Ectodermal cell (in vitro differentiated cells): ENCODE data around the gene COL24A1.

Experiments
- H3K27ac ChIP-seq: 2 replicates; pipeline ENCODE4 v1.7.0; 2013; ENCODE audit warnings: mild to moderate bottlenecking, low read depth, low read length; ENCODE audit not compliant: insufficient read depth, poor library complexity, severe bottlenecking
- H3K27me3 ChIP-seq: 2 replicates; pipeline ENCODE4 v1.7.0; 2013; ENCODE audit warnings: mild to moderate bottlenecking, low read length; ENCODE audit not compliant: insufficient read depth, control insufficient read depth, poor library complexity, severe bottlenecking
- H3K36me3 ChIP-seq: one replicate; pipeline ENCODE4 v1.7.0; 2013; ENCODE audit warnings: low read length; ENCODE audit not compliant: control insufficient read depth, insufficient read depth
- H3K4me1 ChIP-seq: one replicate; pipeline ENCODE4 v1.7.0; 2013; ENCODE audit warnings: low read length; ENCODE audit not compliant: control insufficient read depth, insufficient read depth
- H3K4me3 ChIP-seq: 2 replicates; pipeline ENCODE4 v1.7.0; 2013; ENCODE audit warnings: low read depth, low read length, control low read depth; ENCODE audit not compliant: insufficient read depth
- H3K9me3 ChIP-seq: 2 replicates; pipeline ENCODE4 v1.7.0; 2013; ENCODE audit warnings: mild to moderate bottlenecking, low read length, moderate library complexity; ENCODE audit not compliant: control insufficient read depth
- WGBS, 2 experiments: methylation state at CpG; one replicate each; pipeline ENCODE4 v1.1.7; 2013; ENCODE audit warnings: missing lambda C conversion rate in 2 of 2; 5-methylcytosine and 5-hydroxymethylcytosine counted together

Gene COL24A1

DNA sequence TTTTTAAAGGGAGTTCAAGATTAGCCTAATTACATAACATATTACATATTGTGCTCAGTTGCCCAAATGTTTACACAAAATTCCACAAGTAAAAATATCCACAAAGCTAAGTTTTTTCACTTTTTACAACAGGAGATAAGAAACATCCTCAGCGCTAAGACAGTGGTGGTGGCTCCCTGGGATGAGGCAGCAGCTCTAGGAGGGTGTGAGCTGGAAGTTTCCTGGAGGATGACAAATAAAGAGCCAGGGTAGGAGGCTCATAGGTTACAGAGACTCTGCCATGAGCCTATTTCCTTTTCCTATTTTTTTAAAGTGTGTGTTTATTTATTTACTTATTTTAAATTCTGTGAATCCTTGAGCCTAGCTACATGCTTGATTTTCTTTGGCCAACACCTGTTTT lies 91.7 kb downstream of the COL24A1 start:
- Histone ChIP-seq H3K9me3 (no peaks in the 10 kb centered on the region), H3K27me3 (no peaks in the 10 kb centered on the region), H3K36me3 (no peaks in the 10 kb centered on the region), H3K27ac (no peak overlapping the region), H3K4me1 (no peaks in the 10 kb centered on the region), H3K4me3 (no peak overlapping the region)
- 33 to 47% methylated on average over 1 of the region's 1 CpG for WGBS, 2 experiments

DNA sequence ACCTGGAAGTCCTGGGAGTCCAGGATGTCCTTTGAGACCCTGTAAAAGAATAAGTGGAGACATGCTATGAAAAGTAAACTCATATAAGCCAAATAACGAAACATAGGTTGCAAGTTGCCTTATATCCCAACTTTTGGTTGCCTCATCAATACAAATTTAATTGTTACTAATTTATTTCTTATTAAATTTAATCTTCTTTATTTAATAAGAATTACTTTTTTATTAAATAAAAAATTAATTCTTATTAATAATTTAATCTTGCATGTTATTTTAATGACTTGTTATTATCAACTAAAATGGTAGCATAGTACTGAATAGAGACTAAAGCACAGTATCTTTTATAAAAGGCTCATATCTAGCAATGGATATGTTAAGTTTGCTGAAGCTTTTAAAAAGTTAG lies 92.9 kb downstream of the COL24A1 start:
- Histone ChIP-seq H3K4me3 (no peak overlapping the region), H3K27ac (no peak overlapping the region), H3K4me1 (no peaks in the 10 kb centered on the region), H3K27me3 (no peaks in the 10 kb centered on the region), H3K9me3 (no peaks in the 10 kb centered on the region), H3K36me3 (no peaks in the 10 kb centered on the region)
- no CpG with 5 or more reads among the region's 1 CpG for WGBS, 2 experiments

DNA sequence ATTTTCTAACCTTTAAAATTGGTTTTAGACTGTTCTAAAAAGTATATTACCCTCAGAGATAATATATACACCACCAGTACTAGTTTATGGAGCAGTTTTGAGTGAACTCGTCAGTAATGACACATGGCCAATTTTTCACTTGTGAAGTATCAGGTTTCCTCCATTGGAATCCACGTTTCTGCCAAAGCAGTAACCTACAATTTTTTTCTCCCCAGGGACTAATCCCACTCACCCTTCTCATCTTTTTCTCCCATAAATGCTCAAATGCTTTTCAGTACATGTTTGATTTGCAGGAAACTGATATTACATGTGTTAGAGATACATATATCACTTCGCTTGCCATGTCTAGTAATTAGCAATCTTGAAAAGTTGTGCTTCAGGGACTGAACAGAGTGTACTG lies 94.1 kb downstream of the COL24A1 start:
- no peaks in the 10 kb centered on the region for H3K4me1 ChIP-seq
- no peaks in the 10 kb centered on the region for H3K9me3 ChIP-seq
- H3K27me3 ChIP-seq: no peaks in the 10 kb centered on the region
- WGBS, 2 experiments: 83 to 87% methylated on average over 3 of the region's 3 CpGs
- no peaks in the 10 kb centered on the region for H3K36me3 ChIP-seq
- H3K27ac ChIP-seq: no peak overlapping the region
- H3K4me3 ChIP-seq: no peak overlapping the region

DNA sequence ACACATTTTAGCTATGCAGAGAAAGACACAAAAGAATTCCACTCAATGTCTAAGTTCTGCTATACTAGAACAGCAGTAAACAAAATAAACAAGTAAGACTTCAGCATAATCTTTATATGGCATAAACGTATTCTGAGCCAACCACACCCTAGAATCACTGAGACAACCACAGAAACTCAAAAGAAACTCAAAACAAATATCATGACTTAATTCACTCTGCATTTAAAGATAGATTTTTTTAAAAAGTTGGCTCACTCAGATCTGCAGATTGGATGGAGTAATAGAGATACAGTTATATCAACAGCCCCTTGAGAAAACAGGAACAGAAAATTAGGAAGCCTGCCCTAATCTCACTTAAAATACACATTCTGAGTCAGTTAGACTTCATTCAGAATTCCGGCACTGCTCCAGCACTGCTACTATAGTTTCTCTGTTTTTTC lies 95.0 kb downstream of the COL24A1 start:
- 86 to 89% methylated on average over 1 to 2 of the region's 2 CpGs for WGBS, 2 experiments
- H3K27ac ChIP-seq: no peak overlapping the region

DNA sequence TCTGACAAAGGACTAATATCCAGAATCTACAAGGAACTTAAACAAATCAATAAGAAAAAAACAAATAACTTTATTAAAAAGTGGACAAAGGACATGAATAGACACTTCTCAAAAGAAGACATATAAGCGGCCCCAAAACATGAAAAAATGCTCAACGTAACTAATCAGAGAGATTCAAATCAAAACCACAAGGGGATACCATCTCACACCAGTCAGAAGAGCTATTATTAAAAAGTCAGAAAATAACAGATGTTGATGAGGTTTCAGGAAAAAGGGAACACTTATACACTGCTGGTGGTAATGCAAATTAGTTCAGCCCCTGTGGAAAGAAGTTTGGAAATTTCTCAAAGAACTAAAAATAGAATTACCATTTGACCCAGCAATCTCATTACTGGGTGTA lies 102.2 kb downstream of the COL24A1 start:
- 87 to 95% methylated on average over 2 of the region's 2 CpGs for WGBS, 2 experiments
- H3K4me1 ChIP-seq: no peaks in the 10 kb centered on the region
- no peaks in the 10 kb centered on the region for H3K9me3 ChIP-seq
- H3K4me3 ChIP-seq: no peak overlapping the region
- H3K27me3 ChIP-seq: no peaks in the 10 kb centered on the region
- H3K27ac ChIP-seq: no peak overlapping the region
- no peaks in the 10 kb centered on the region for H3K36me3 ChIP-seq

More for the DNA sequence above, 95.0 kb downstream of the COL24A1 start:
- Histone ChIP-seq H3K27me3 (no peaks in the 10 kb centered on the region), H3K4me1 (no peaks in the 10 kb centered on the region), H3K36me3 (no peaks in the 10 kb centered on the region), H3K4me3 (no peak overlapping the region), H3K9me3 (no peaks in the 10 kb centered on the region)

DNA sequence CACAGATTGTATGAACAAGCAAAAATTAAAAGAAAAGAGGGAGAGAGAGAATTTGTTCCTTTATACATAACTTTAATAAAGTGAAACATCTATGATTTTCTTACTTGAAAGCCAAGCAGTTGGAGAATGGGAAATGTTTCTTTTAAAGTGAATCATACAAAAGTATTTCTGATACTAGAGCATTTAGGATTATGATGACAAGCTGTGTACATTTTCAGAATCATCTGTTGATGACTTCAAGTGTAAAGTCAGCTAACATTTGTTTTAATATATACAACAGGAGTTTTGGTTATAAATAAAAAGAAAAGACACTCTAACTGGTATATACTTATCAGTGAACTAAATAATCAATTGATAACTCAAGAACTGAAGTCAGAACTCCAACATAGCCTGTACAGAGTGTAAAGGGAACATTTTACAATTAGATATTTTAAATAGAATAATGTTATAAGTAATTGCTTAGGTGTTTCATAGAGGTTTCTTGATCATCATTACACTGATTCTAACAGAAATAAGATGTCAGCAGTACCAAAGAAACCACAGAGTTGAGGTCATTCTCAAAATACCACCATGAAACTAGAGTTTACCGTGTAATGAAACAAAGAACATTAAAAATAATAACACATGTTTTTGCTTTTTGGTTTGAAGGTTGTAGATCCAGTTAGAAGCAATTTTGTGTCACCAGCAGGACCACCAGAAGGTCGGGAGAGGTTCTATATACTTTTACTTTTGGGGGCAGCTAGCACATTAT lies 103.4 kb downstream of the COL24A1 start:
- Histone ChIP-seq H3K9me3 (no peaks in the 10 kb centered on the region), H3K27ac (no peak overlapping the region), H3K36me3 (no peaks in the 10 kb centered on the region), H3K27me3 (no peaks in the 10 kb centered on the region), H3K4me1 (no peaks in the 10 kb centered on the region), H3K4me3 (no peak overlapping the region)
- 100% methylated on average over 2 of the region's 2 CpGs; no CpG with 5 or more reads in 1 of the 2 experiments for WGBS, 2 experiments

DNA sequence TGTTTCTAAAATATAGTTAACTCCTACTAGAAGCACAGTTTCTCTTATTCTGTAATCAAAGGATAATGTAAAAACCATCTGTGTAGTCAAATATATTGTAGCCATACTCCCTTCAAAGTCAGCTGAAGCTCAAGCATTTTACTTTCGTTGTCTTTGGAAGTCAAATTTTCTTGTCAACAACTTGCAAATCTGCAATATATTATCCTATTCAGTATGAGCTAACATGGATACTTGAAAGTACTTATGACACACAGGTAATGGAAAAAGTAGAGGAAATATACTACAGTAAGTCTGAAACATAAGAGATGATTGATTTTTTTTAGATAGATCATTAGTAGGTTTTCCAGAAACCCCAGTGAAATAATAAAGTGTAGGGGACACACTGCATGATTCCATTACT lies 121.5 kb downstream of the COL24A1 start:
- Histone ChIP-seq H3K27me3 (no peaks in the 10 kb centered on the region), H3K36me3 (no peaks in the 10 kb centered on the region), H3K9me3 (no peaks in the 10 kb centered on the region), H3K4me1 (no peaks in the 10 kb centered on the region), H3K27ac (no peak overlapping the region), H3K4me3 (no peak overlapping the region)
- WGBS, 2 experiments: 83 to 100% methylated on average over 1 of the region's 1 CpG

DNA sequence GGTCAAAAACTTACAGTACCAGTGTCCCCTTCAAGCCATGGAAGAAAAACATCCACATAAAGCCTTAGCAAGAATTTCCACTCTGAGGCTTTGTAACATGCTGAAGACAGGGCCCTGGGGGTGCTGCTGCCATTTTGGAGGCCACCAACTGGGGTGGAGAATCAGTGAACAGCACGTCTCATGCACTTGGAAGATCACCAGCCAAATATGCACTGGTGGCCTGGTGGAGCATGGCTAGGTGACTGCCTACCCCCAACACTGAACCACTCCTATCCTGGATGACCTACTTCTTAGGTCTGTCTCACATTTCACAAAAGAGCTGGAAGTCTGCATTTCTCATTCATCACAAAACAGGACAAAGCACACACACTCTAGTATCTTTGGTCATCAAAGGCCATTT lies 126.4 kb downstream of the COL24A1 start:
- Histone ChIP-seq H3K36me3 (no peaks in the 10 kb centered on the region), H3K27ac (no peak overlapping the region), H3K27me3 (no peaks in the 10 kb centered on the region), H3K4me1 (no peaks in the 10 kb centered on the region), H3K9me3 (no peaks in the 10 kb centered on the region), H3K4me3 (no peak overlapping the region)
- 93 to 100% methylated on average over 1 of the region's 1 CpG for WGBS, 2 experiments

DNA sequence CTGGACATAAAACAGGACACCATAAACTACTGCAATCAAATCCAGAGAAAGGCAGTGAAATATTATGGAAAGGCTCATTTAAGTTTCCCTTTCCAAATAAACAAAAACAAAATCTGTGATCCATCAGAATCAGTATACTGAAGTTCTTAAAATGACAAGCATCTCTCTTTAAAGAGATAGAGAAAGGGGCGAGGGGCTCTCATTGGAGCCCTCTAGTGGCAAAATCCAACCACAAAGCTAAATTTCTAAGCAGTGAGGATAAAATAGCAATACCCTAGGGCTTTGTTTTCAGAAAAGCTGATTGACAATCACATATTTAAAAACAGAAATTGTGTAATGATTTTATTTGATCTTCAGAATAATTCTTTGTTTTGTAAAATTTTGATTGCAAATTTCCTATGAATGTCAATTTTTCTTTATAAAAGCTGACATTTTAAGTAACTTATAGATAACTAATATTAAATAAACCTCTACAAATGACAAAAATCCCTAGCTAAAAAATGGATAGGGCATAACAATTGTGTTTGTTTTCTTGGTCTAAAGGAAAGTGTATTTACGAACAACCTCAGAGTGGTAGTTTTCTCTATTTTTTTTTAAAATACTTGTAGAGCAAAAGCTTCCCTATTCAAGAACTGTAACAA lies 138.2 kb downstream of the COL24A1 start:
- Histone ChIP-seq H3K36me3 (no peaks in the 10 kb centered on the region), H3K4me3 (no peak overlapping the region), H3K27me3 (no peaks in the 10 kb centered on the region), H3K9me3 (no peaks in the 10 kb centered on the region), H3K27ac (no peak overlapping the region), H3K4me1 (no peaks in the 10 kb centered on the region)
- 40 to 53% methylated on average over 2 of the region's 2 CpGs for WGBS, 2 experiments

DNA sequence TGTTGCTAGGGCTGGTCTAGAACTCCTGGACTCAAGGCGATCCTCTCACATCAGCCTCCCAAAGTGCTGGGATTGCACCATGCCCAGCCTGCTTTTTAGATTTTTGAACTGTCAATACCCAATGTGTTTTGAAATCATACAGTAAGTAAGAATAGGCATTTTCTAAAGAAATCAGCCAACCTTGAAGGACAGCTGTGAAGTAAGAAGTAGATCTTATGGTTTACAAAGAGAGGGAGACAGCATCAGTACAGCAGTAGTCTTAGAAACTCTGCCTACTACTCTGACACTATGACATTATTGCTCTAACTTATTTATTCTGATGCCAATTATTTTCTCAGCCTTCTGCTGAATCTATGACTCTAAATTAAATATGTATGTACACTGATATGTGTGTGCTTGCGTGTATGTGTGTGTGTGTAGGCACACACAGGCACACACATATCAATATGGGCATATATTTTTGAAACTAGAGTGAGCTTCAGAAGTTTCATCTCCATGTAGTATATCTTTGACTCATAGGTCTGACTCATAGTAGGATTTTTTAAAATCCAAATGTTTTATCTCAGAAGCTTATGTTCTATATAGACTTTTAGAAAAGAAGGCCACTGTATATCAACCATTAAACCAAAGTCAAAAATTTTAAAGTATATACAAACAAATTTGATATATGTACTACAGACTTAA lies 140.4 kb downstream of the COL24A1 start:
- H3K4me1 ChIP-seq: no peaks in the 10 kb centered on the region
- 91 to 97% methylated on average over 1 of the region's 2 CpGs for WGBS, 2 experiments
- H3K36me3 ChIP-seq: no peaks in the 10 kb centered on the region

More for the DNA sequence above, 140.4 kb downstream of the COL24A1 start:
- H3K27ac ChIP-seq: no peak overlapping the region
- no peaks in the 10 kb centered on the region for H3K9me3 ChIP-seq
- no peak overlapping the region for H3K4me3 ChIP-seq
- H3K27me3 ChIP-seq: no peaks in the 10 kb centered on the region
